ENCODE measurements around the gene RWDD3.

DNA sequence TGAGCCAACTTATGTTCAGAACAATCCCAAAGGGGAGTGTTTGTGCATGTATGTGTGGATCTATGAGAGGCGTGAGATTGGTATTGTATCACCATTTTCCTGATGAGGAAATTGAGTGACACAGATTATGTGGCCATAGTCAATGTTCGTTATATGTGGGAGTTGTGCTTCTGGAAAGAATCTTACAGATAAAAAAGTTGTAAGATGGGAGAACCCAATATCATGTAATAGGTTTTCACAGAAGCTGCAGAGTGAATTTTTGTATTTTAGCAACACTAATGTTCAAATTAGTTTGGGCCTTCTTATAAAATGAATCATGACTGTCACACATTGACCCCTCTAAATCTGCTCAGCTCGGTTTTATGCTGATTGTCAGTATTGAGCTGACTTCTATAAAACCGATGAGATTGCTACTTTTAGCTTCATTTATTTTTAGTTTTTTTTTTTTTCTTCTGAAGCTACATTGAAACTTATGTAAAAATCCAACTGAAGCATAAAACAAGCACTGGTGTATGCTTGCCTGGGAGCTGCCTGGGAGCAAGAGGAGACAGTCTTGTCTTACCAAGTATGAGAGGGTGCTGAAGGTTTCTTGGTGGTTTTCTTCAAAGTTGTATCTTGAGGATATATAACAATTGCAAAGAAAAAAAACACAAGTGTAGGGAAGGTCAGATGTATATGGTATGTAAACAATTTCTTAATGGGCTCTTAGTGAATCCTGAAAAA, 4.1 kb downstream of the RWDD3 start:
- no peak for TF ChIP-seq POLR2A (IDR thresholded peaks at IDR 0.05)
- TF ChIP-seq, protein P1, sequence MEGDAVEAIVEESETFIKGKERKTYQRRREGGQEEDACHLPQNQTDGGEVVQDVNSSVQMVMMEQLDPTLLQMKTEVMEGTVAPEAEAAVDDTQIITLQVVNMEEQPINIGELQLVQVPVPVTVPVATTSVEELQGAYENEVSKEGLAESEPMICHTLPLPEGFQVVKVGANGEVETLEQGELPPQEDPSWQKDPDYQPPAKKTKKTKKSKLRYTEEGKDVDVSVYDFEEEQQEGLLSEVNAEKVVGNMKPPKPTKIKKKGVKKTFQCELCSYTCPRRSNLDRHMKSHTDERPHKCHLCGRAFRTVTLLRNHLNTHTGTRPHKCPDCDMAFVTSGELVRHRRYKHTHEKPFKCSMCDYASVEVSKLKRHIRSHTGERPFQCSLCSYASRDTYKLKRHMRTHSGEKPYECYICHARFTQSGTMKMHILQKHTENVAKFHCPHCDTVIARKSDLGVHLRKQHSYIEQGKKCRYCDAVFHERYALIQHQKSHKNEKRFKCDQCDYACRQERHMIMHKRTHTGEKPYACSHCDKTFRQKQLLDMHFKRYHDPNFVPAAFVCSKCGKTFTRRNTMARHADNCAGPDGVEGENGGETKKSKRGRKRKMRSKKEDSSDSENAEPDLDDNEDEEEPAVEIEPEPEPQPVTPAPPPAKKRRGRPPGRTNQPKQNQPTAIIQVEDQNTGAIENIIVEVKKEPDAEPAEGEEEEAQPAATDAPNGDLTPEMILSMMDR (IDR thresholded peaks at IDR 0.05): no peak
